Measurements from ENCODE around the gene IPCEF1. TPM values are rescaled to one million over a fixed set of nuclear protein-coding genes. Genes with fewer than 3 reads are reported as not detected.

Gene IPCEF1
- total and polyA plus RNA-seq, 2 experiments from 2014 or later, result not detected

DNA sequence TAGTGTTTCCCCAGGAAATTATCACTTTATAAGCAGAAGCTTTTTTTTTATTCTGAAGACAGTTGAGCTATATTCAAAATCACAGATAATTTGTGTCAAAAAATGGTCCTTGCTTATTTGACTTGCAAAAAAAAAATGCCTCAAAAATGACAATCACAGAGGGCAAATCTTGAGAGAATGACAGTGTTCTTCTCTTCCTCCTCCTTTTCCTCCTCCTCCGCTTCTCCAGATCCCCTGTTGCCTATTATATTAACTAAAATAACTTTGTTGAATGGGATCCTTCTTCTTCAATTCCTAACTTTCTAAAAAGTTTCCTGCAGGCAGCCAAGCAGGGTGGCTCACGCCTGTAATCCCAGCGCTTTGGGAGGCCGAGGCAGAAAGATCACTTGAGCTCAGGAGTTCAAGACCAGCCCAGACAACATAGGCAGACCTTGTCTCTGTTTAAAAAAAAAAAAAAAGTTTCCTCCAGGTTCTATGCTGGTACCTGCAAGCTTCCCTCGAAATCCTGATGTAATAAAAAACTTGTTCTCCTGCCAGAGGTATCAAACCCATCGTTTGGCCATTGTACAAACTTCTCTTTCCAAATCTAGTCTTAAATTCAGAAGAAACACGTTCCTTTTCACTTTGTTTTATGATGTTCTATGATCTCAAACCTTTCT is 128.6 kb downstream of the IPCEF1 start:
- H4K20me1 ChIP-seq (ENCODE audit: insufficient read depth), result no peaks in the 10 kb centered on the region
- no peak overlapping the region for H3K27ac ChIP-seq
- TF ChIP-seq EZH2 (IDR thresholded peaks at IDR 0.05; ENCODE audit: insufficient read depth, poor library complexity, severe bottlenecking), result no peak
- TF ChIP-seq EZH2phosphoT487 (IDR thresholded peaks at IDR 0.05; ENCODE audit: insufficient read depth, low read depth), result no peak
- no peak for DNase-seq
- 33 to 38% methylated on average over 7 of the region's 7 CpGs for WGBS, 2 experiments (ENCODE audit: low coverage in 1 of 2, low lambda C conversion rate in 2 of 2, missing lambda C conversion rate in 2 of 2)
- no peaks in the 10 kb centered on the region for H3K79me2 ChIP-seq (ENCODE audit: insufficient read depth)
- no peaks in the 10 kb centered on the region for H3F3A ChIP-seq (ENCODE audit: insufficient read depth)
- H2AFZ ChIP-seq, result no peak overlapping the region
- no peak overlapping the region for H3K4me3 ChIP-seq
- no peaks in the 10 kb centered on the region for H3K4me1 ChIP-seq (ENCODE audit: insufficient read depth)
- H3K36me3 ChIP-seq (ENCODE audit: low read depth), result no peaks in the 10 kb centered on the region
- H3K9ac ChIP-seq, result no peak overlapping the region
- H3K9me2 ChIP-seq (ENCODE audit: insufficient read depth), result no peaks in the 10 kb centered on the region
- in situ Hi-C loops (cut with MboI), result no loop called here
- H3K4me2 ChIP-seq (ENCODE audit: unreplicated experiment), result no peak overlapping the region
- H3K9me3 ChIP-seq (ENCODE audit: low read depth), result no peaks in the 10 kb centered on the region
- H3K27me3 ChIP-seq (replicated peaks; ENCODE audit: insufficient read depth), result no peaks in the 10 kb centered on the region

GRCh38 chr6:154226461-154226860 is 130.1 kb downstream of the IPCEF1 start:
- H3K9me3 ChIP-seq (ENCODE audit: low read depth), result no peaks in the 10 kb centered on the region
- DNase-seq, result no peak

GRCh38 chr6:154223296-154223695 is 133.3 kb downstream of the IPCEF1 start:
- in situ Hi-C loops (cut with MboI), result no loop called here

More at GRCh38 chr6:154226461-154226860, 130.1 kb downstream of the IPCEF1 start:
- no peak overlapping the region for H3K9ac ChIP-seq
- no peak overlapping the region for H3K27ac ChIP-seq
- in situ Hi-C loops (cut with MboI), result no loop called here
- H3K4me2 ChIP-seq (ENCODE audit: unreplicated experiment), result no peak overlapping the region
- no peaks in the 10 kb centered on the region for H3K4me1 ChIP-seq (ENCODE audit: insufficient read depth)
- WGBS, 2 experiments (ENCODE audit: low coverage in 1 of 2, low lambda C conversion rate in 2 of 2, missing lambda C conversion rate in 2 of 2), result 21 to 26% methylated on average over 3 of the region's 3 CpGs
- no peaks in the 10 kb centered on the region for H3F3A ChIP-seq (ENCODE audit: insufficient read depth)
- H3K27me3 ChIP-seq (replicated peaks; ENCODE audit: insufficient read depth), result no peaks in the 10 kb centered on the region
- no peaks in the 10 kb centered on the region for H3K36me3 ChIP-seq (ENCODE audit: low read depth)
- no peaks in the 10 kb centered on the region for H4K20me1 ChIP-seq (ENCODE audit: insufficient read depth)
- H3K9me2 ChIP-seq (ENCODE audit: insufficient read depth), result no peaks in the 10 kb centered on the region
- no peak overlapping the region for H2AFZ ChIP-seq
- TF ChIP-seq EZH2 (IDR thresholded peaks at IDR 0.05; ENCODE audit: insufficient read depth, poor library complexity, severe bottlenecking) (no peak), EZH2phosphoT487 (IDR thresholded peaks at IDR 0.05; ENCODE audit: insufficient read depth, low read depth) (no peak)
- no peak overlapping the region for H3K4me3 ChIP-seq
- H3K79me2 ChIP-seq (ENCODE audit: insufficient read depth), result no peaks in the 10 kb centered on the region

DNA sequence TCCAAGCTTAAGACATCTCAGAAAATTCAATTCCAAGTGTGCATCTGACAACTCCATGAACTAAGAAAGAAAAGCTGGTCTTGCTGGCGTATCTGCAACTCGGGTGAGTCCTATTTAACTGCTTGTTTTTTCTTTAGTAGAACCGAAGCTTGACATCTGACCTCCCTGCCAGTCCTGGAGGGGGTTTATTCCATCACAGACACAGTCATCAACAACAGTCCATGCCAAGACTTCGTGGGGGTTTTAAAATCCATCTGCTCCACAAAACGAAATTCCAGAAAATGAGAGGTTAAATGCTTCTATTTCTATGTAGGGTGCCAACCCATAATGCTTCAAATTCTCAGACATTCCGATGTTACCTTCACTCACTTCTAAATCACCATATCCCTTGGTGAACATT is 133.9 kb downstream of the IPCEF1 start:
- no peak overlapping the region for H3K4me2 ChIP-seq (ENCODE audit: unreplicated experiment)
- WGBS, 2 experiments (ENCODE audit: low coverage in 1 of 2, low lambda C conversion rate in 2 of 2, missing lambda C conversion rate in 2 of 2), result 31 to 32% methylated on average over 6 of the region's 6 CpGs
- in situ Hi-C loops (cut with MboI), result no loop called here

More at GRCh38 chr6:154223296-154223695, 133.3 kb downstream of the IPCEF1 start:
- no peak for TF ChIP-seq EZH2phosphoT487 (IDR thresholded peaks at IDR 0.05; ENCODE audit: insufficient read depth, low read depth)
- TF ChIP-seq EZH2 (IDR thresholded peaks at IDR 0.05; ENCODE audit: insufficient read depth, poor library complexity, severe bottlenecking), result no peak
- H3K9me2 ChIP-seq (ENCODE audit: insufficient read depth), result no peaks in the 10 kb centered on the region
- 0 to 6% methylated on average over 2 of the region's 2 CpGs for WGBS, 2 experiments (ENCODE audit: low coverage in 1 of 2, low lambda C conversion rate in 2 of 2, missing lambda C conversion rate in 2 of 2)
- no peak overlapping the region for H3K4me2 ChIP-seq (ENCODE audit: unreplicated experiment)
- no peaks in the 10 kb centered on the region for H3K27me3 ChIP-seq (replicated peaks; ENCODE audit: insufficient read depth)
- no peaks in the 10 kb centered on the region for H3K36me3 ChIP-seq (ENCODE audit: low read depth)
- H3K79me2 ChIP-seq (ENCODE audit: insufficient read depth), result no peaks in the 10 kb centered on the region
- DNase-seq, result no peak
- no peaks in the 10 kb centered on the region for H3K4me1 ChIP-seq (ENCODE audit: insufficient read depth)
- H3K9me3 ChIP-seq (ENCODE audit: low read depth), result no peaks in the 10 kb centered on the region
- H4K20me1 ChIP-seq (ENCODE audit: insufficient read depth), result no peaks in the 10 kb centered on the region
- no peak overlapping the region for H3K27ac ChIP-seq
- H3K4me3 ChIP-seq, result no peak overlapping the region
- H3K9ac ChIP-seq, result no peak overlapping the region
- no peak overlapping the region for H2AFZ ChIP-seq
- no peaks in the 10 kb centered on the region for H3F3A ChIP-seq (ENCODE audit: insufficient read depth)

More for the DNA sequence above, 133.9 kb downstream of the IPCEF1 start:
- Histone ChIP-seq H3K4me3 (no peak overlapping the region), H3K79me2 (ENCODE audit: insufficient read depth) (no peaks in the 10 kb centered on the region), H3K9me2 (ENCODE audit: insufficient read depth) (no peaks in the 10 kb centered on the region), H3K9ac (no peak overlapping the region), H4K20me1 (ENCODE audit: insufficient read depth) (no peaks in the 10 kb centered on the region), H3K9me3 (ENCODE audit: low read depth) (no peaks in the 10 kb centered on the region), H3F3A (ENCODE audit: insufficient read depth) (no peaks in the 10 kb centered on the region), H2AFZ (no peak overlapping the region), H3K27me3 (replicated peaks; ENCODE audit: insufficient read depth) (no peaks in the 10 kb centered on the region), H3K36me3 (ENCODE audit: low read depth) (no peaks in the 10 kb centered on the region), H3K27ac (no peak overlapping the region), H3K4me1 (ENCODE audit: insufficient read depth) (no peaks in the 10 kb centered on the region)
- no peak for DNase-seq
- TF ChIP-seq EZH2phosphoT487 (IDR thresholded peaks at IDR 0.05; ENCODE audit: insufficient read depth, low read depth) (no peak), EZH2 (IDR thresholded peaks at IDR 0.05; ENCODE audit: insufficient read depth, poor library complexity, severe bottlenecking) (no peak)

All from GM23248 (cell line).